Raji (cell line): Measurements from ENCODE around the gene MEGF9.

Source experiments
- POLR2A ChIP-seq: IDR thresholded peaks from 2 replicates; pipeline ENCODE4 v1.6.1; 2011; ENCODE audit warnings: low read depth, low read length, control low read depth; ENCODE audit not compliant: insufficient read depth

MEGF9 gene

DNA sequence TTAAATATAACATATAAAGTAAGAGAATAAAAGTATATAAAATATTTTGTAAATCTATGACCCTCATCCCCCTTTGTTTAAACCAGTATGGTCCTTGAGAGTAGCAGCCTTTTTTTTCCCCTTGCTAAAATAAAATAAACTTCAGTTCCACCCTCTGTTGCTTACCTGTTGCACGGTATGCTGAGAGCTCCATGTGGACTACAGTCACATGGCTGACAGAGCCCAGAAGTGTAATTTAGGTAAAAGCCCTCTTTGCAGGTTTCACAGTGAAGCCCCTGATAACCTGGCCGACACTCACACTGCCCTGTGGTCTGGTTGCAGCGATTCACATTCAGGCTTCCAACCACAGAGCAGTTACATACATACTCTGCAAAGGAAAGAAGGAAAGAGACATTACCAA lies 55.1 kb downstream of the MEGF9 start:
- TF ChIP-seq POLR2A, result no peak

DNA sequence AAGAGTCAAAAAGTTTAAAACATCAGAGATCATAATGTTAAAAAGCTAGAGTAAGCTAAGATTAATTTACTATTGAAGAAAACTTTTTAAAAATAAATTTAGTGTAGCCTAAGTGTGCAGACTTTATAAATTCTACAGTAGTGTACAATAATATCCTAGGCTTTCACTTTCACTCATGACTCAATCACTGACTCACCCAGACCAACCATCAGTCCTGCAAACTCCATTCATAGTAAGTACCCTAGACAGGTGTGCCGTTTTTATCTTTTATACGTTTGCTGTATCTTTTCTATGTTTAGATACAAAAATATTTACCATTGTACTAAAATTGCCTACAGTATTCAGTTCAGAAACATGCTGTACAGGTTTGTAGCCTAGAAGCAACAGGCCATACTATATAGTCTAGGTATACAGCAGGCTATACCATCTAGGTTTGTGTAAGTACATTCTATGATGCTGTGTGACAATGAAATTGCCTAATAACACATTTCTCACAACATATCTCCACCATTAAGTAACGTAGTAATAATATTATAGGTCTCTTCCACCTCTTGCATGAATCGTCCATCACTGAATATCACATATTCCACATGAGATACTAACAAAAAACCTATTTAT lies 59.2 kb downstream of the MEGF9 start:
- no peak for TF ChIP-seq POLR2A

DNA sequence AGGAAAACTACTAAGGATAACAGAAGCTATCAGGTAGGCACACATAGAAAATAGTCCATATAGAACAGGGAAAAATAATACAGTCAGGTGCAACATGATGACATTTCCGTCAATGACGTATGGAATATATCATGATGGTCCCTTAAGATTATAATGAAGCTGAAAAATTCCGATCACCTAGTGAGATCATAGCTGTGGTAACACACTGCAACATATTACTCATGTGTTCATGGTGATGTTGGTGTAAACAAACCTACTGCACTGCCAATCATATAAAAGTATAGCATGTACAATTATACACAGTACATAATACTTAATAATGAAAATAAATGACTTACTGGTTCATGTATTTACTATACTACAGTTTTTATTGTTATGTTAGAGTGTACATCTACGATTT lies 60.0 kb downstream of the MEGF9 start:
- TF ChIP-seq POLR2A, result no peak

DNA sequence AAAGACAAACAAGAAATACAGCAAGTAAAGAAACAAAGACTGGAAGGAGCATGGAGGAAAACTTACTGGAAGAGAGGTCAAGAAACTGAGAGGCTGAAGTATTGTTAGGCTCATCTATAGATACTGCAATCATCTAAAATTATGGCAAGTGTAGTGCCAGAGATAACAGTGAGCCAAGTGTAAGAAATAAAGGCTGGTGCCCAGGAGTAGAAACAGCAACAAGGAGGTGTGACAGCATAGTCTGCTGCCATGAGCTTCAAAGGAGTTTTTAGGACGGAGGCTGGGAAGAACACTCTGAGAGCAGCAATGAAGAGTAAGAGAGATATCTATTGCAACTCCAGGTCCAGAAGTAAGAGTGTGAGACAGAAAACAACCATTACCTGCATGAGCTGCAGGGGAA lies 60.5 kb downstream of the MEGF9 start:
- no peak for TF ChIP-seq POLR2A

DNA sequence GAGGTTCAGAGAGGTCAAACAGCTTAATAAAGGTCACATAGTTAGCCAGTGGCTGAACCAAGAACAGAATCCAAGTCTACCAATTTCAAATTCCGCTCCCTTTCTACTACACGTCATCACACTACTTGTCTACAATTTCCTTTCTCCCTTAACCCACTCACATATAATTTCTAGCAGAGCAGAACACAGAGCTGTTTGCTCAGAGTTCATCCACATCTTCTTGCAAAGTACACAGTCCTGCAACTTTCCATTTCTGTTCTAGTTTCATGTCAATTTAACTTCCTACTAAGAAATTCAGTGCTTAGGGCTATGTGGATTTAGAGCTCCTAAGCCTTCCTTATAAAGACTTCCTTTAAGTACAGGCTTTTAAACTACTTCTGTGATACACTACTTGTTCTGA lies 61.3 kb downstream of the MEGF9 start:
- no peak for TF ChIP-seq POLR2A

DNA sequence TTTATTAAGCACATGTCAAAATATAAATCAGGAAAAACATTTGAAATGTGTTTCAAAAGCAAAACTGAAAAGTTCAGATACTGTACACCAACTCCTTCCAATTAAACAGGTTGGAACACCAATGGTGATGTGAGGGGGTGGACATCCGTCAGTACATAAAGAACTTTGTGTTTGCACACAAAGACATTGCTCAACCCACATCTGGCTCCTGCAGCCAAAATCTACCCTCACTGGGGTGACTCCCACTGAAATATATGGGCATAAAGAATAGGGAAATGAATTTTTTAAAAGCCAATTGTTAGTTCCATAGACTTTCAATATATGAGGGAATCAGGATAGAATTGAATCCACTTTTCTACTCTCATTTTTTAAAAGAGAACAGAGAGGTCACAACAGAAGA lies 63.9 kb downstream of the MEGF9 start:
- no peak for TF ChIP-seq POLR2A

DNA sequence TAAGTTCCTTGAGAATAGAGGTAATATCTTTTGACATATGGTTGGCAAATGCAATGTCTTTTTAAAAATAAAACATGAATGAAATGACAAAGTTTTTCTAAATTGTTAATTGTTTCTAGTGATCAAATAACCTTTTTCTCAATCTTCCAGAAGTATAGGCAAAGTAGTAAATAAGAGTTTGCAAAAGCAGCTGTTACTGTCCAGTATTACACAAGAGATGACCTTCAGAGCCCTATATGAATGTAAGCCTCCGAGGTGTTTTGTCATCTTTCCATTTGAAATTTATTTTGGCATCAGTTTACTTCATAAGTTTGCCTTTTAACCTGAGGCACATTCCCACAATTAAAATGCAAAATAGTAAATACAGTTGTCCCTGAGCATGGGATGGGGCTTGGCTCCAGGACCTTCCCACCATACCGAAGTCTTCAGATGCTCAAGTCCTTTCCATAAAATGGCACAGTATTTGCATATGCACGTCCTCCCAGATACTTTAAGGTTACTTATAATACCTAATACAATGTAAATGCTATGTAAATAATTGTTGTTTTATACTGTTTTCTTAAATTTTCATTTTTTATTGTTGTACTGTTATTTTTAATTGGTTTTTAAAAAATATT lies 65.6 kb downstream of the MEGF9 start:
- TF ChIP-seq POLR2A, result no peak

DNA sequence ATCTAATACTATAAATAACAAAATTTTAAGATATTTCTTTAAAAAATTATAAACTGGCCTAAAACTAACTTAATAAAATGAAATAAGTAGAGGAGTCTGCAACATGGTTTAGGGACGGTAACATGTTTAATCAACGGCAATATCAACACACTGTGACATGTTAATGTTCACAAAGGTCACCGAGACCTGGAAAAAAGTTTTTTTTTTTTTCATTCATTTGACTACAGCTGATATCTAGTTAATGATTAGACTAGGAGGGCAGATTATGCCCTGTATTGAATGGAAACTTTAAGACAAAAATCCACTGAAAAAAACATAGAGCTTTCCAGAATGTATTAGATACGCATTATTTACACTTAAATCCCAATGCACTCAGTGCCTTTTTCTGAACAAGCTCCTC lies 67.3 kb downstream of the MEGF9 start:
- TF ChIP-seq POLR2A, result no peak

DNA sequence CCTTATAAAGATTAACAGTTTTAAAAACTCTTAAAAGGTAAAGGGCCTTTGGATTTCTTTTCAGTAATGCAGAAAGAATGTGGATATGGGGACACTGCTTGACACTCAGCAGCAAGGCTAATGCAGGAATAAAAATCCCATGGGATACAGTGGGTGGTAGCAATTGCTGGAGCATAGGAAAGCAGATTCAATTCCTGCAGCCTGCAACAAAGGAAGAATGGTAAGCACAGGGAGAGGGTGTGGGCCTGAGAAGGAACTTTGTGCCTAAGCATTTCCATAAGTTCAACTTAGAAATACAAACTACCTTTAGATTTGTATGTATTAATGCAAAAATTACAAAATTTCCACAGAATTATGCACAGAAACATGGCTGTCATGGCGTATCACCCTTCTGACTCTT lies 68.5 kb downstream of the MEGF9 start:
- no peak for TF ChIP-seq POLR2A

DNA sequence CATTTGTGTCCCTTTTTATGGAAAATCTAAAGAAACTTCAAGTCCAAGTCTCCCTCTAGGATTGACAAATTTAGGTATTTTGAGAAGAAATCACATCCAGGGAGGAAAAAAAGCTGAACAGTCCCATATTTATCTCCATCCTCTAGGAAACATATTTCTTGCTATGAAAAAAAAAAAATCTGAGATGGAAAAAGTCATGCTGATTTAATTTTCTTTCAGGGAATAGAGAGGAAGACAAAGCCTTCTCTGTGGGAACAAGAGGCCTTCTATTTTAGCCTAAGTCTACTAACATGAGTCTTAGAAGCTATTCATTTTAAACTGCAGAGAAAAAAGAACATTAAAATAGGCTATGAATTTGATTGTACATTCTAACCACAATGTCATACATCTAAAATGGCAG lies 71.2 kb downstream of the MEGF9 start:
- no peak for TF ChIP-seq POLR2A

DNA sequence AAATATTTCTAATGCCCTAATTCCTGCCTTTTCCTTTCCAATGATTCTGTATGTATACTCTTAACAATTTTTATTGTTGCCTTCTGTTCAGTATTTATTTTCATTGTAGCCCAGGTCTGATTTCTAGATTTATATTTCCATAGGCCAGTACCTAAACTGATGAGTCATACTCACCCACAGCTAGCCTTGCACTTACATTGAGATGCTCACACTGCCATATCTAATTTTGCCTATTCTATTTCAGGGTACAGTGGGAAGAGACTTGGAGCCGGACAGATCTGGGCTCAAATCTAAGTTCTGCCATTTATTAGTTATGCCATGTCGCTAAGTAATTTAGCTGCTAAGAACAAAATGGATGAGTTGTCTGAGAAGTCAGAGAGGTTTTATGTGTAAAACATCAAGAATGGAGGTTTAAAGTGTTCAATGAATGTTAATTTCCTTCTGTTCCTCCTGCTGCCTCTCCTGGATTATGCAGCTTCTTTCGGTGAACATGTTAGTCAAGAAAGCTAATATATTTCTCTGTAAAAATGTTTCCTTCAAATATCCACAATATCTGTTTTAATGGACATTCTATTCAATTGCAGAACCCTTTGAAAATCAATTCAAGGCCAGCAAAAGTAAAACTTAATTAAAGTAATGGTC lies 72.0 kb downstream of the MEGF9 start:
- TF ChIP-seq POLR2A, result no peak

DNA sequence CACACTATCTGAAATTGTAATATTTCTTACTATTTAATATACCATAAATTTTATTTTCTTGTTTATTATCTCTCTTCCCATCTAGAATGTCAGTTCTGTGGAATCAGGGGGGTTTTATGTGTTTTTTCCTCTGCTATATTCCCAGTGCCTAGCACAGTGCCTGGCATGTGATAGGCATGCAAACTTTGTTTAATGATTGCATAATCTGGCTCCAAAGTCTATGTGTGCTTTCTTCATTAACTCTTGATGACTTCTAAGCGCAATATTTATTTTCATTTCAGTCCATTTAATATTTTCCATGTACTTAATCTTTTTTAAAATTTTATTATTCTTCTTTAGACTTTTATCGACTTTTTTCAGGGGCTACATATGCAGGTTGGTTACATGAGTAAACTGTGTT lies 73.9 kb downstream of the MEGF9 start:
- TF ChIP-seq POLR2A, result no peak

DNA sequence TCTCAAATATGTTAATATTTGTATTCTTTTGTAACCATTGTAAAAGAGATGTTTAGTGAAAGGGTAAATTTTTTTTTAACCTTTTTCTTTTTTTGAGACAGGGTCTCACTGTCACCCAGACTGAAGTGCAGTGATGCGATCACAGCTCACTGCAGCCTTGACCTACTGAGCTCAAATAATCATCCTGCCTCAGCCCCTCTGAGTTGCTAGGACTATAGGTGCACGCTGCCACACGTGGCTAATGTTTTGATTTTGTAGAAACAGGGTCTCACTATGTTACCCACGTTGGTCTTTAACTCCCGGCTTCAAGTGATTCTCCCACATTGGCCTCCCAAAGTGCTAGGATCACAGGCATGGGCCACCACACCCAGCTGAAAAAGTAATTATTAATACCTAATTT lies 76.4 kb downstream of the MEGF9 start:
- TF ChIP-seq POLR2A, result no peak

DNA sequence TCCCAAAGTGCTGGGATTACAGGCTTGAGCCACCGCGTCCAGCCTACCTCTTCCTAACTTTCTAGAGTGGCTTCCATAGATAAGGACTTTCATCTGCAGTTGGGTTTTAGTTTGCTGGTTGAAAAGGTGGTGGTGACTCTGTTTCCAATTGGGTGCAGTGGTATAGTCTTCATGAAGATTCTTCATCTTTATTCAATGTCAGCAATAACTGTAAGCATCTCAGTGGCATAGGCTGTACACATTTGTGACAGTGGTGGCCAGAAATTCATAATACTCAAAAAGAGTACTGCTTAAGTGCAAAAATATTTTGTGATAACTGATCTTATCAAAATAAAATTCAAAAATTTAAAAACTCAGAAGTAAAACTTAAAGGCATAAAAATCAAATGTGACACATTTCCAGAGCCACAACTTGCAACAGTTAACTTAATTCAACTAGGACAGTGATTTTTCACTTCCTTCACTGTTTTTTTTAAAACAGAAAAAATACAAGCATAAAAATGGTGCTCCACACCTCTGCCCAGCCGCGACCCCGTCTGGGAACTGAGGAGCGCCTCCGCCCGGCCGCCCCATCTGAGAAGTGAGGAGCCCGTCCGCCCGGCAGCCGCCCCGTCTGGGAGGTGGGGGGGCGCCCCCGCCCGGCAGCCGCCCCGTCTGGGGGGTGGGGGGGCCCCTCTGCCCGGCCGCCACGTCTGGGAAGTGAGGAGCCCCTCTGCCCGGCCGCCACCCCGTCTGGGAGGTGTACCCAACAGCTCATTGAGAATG lies 77.9 kb downstream of the MEGF9 start:
- no peak for TF ChIP-seq POLR2A

DNA sequence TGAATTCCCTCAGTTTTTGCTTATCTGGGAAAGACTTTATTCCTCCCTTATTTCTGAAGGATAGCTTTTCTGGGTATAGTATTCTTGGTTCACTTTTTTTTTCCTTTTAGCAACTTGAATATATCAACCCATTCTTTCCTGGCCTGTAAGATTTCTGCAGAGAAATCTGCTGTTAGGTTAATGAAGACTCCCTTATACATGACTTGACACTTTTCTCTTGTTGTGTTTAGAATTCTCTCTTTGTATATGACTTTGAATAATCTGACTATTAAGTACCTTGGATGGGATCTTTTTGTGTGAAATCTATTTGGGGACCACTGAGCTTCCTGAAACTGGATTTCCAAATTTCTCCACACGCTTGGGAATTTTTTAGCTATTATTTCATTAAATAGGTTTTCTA lies 79.3 kb downstream of the MEGF9 start:
- no peak for TF ChIP-seq POLR2A

DNA sequence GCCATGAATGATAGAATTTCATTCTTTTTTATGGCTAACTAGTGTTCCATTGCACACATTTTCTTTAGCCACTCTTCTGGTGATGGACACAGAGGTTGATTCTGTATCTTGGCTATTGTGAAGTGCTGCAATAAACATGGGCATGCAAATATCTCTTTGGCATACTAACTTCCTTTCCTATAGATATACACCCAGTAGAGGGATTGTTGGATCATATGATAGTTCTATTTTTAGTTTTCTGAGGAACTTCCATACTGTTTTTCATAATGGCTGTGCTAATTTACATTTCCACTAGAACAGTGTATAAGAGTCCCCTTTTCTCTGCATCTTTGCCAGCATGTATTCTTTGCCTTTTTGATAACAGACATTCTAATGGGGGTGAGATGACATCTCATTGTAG lies 83.9 kb downstream of the MEGF9 start:
- TF ChIP-seq POLR2A, result no peak
